PC-9 (cell line): ENCODE results near the gene FAM114A2. TPM values are rescaled to one million over a fixed set of nuclear protein-coding genes. Genes with fewer than 3 reads are reported as not detected.

Source experiments
- BruUV-seq: library from RNA; stranded (reverse); fragments of 400-500 nt; replicated peaks from 2 replicates; lab custom pipeline; 2021; lab: Mats Ljungman, UMichigan
- CTCF ChIA-PET: fragments of 300-600 bp; sonication (Branson Sonifier 250); formaldehyde crosslinking; loops from one replicate; lab custom pipeline; 2022; ENCODE audit warnings: antibody characterized with exemption; lab: Charles Lee
- POLR2A ChIA-PET: fragments of 300-600 bp; sonication (Branson Sonifier 250); formaldehyde crosslinking; loops from one replicate; lab custom pipeline; 2022; ENCODE audit warnings: antibody characterized with exemption; ENCODE audit not compliant: unreplicated experiment; lab: Charles Lee
- DNase-seq, 2 experiments: peaks; one replicate each; pipeline versions ENCODE4 v3.0.0 to v3.0.0-alpha.2; 2015 to 2022; ENCODE audit warnings: mixed read lengths in 1 of 2
- H2AFZ ChIP-seq: fragments of 200-600 bp; sonication (generic); 2 replicates; pipeline ENCODE4 v1.8.1; 2017; ENCODE audit warnings: antibody characterized with exemption
- H3F3A ChIP-seq: fragments of 200-600 bp; sonication (generic); 2 replicates; pipeline ENCODE4 v1.8.1; 2017; ENCODE audit warnings: antibody characterized with exemption, mild to moderate bottlenecking, low read depth; ENCODE audit not compliant: insufficient read depth
- H3K27ac ChIP-seq: fragments of 200-600 bp; sonication (generic); 2 replicates; pipeline ENCODE4 v1.6.1; 2016; ENCODE audit warnings: mixed run types
- H3K27me3 ChIP-seq: fragments of 200-600 bp; sonication (generic); 2 replicates; pipeline ENCODE4 v1.6.1; 2016; ENCODE audit warnings: low read depth, mixed run types; ENCODE audit not compliant: insufficient read depth
- H3K36me3 ChIP-seq: fragments of 200-600 bp; sonication (generic); 2 replicates; pipeline ENCODE4 v1.6.1; 2016; ENCODE audit warnings: low read depth, mixed run types
- H3K4me1 ChIP-seq: fragments of 200-600 bp; sonication (generic); replicated peaks from 2 replicates; pipeline ENCODE4 v1.6.1; 2016; ENCODE audit warnings: mixed run types; ENCODE audit not compliant: insufficient read depth
- H3K4me2 ChIP-seq: fragments of 200-600 bp; sonication (generic); 2 replicates; pipeline ENCODE4 v1.6.1; 2017; ENCODE audit warnings: mixed run types
- H3K4me3 ChIP-seq: fragments of 200-600 bp; sonication (generic); 2 replicates; pipeline ENCODE4 v1.6.1; 2016; ENCODE audit warnings: mixed run types
- H3K79me2 ChIP-seq: fragments of 200-600 bp; sonication (generic); 2 replicates; pipeline ENCODE4 v1.6.1; 2017; ENCODE audit warnings: low read depth, mixed run types
- H3K9me2 ChIP-seq: fragments of 200-600 bp; sonication (generic); 2 replicates; pipeline ENCODE4 v1.8.1; 2017; ENCODE audit warnings: mild to moderate bottlenecking; ENCODE audit not compliant: insufficient read depth
- H3K9me3 ChIP-seq: fragments of 200-600 bp; sonication (generic); 2 replicates; pipeline ENCODE4 v1.8.1; 2016; ENCODE audit warnings: low read depth; ENCODE audit not compliant: insufficient read depth
- H4K20me1 ChIP-seq: fragments of 200-600 bp; sonication (generic); 2 replicates; pipeline ENCODE4 v1.8.1; 2017; ENCODE audit not compliant: insufficient read depth
- CTCF ChIP-seq: fragments of 200-600 bp; sonication (generic); conservative IDR thresholded peaks from 2 replicates; pipeline ENCODE4 v1.6.1; 2017; ENCODE audit warnings: mixed run types, antibody characterized with exemption, mild to moderate bottlenecking, moderate library complexity
- EZH2 ChIP-seq: fragments of 200-600 bp; sonication (generic); IDR thresholded peaks from 2 replicates; pipeline ENCODE4 v1.8.0; 2017; ENCODE audit warnings: antibody characterized with exemption, low read depth
- intact Hi-C: fragments of 100-400 bp; cut with micrococcal nuclease; formaldehyde crosslinking; loops from one replicate; pipeline ENCODE4 v1.10.0; 2022; ENCODE audit not compliant: unreplicated experiment
- total RNA-seq: library from RNA; stranded (reverse); gene quantifications from 2 replicates; pipeline ENCODE4 v1.2.3, GENCODE V29; 2021

FAM114A2 gene
- total RNA-seq, 1 experiment from 2014 or later = 18.9 TPM

- no peaks in the 10 kb centered on the region for H3K9me3 ChIP-seq
- peak overlapping the region; percentile 42 for H3K4me2 ChIP-seq
- intact Hi-C loops = loop anchor here (5.0 kb wide), 1 partner anchor 369 kb away; the partner anchor contains the start of gene SAP30L
- BruUV-seq = no TSS peak
- TF ChIP-seq CTCF = no peak
- no peak for TF ChIP-seq EZH2
- no peaks in the 10 kb centered on the region for H3K79me2 ChIP-seq
- H3K36me3 ChIP-seq = no peaks in the 10 kb centered on the region
- no peaks in the 10 kb centered on the region for H3K27me3 ChIP-seq
- H3F3A ChIP-seq = peaks cover 23% of the 10 kb centered on the region; the same call in 1 of the 2 replicates
- H3K4me1 ChIP-seq = peaks cover 47% of the 10 kb centered on the region
- no peaks in the 10 kb centered on the region for H4K20me1 ChIP-seq
- CTCF ChIA-PET = interaction anchor here (0.6 kb wide), 1 partner anchor 40 kb away, joined by 3 read pairs; no protein-coding TSS in a partner anchor
- H3K9me2 ChIP-seq = no peaks in the 10 kb centered on the region
- no peak overlapping the region for H2AFZ ChIP-seq
- no peak overlapping the region for H3K4me3 ChIP-seq
- H3K27ac ChIP-seq = peak overlapping the region; percentile 58
- DNase-seq = peak in 1 of 2 experiments; percentile 40
- POLR2A ChIA-PET = no interaction called here
These were observed 39.6 kb upstream of the FAM114A2 start for GRCh38 chr5:154078272-154078671.

- no TSS peak for BruUV-seq
- Histone ChIP-seq H3F3A (peaks cover 23% of the 10 kb centered on the region; the same call in 1 of the 2 replicates), H2AFZ (no peak overlapping the region), H4K20me1 (no peaks in the 10 kb centered on the region), H3K36me3 (no peaks in the 10 kb centered on the region), H3K9me3 (no peaks in the 10 kb centered on the region), H3K9me2 (no peaks in the 10 kb centered on the region), H3K27me3 (no peaks in the 10 kb centered on the region), H3K79me2 (no peaks in the 10 kb centered on the region), H3K4me3 (no peak overlapping the region), H3K27ac (peak overlapping the region; percentile 58), H3K4me2 (peak overlapping the region; percentile 42), H3K4me1 (peaks cover 47% of the 10 kb centered on the region)
- DNase-seq = peak in 1 of 2 experiments; percentile 94
- ChIA-PET POLR2A (no interaction called here), CTCF (no interaction called here)
- intact Hi-C loops = loop anchor here (5.0 kb wide), 1 partner anchor 370 kb away; the partner anchor contains the start of gene SAP30L
- TF ChIP-seq EZH2 (no peak), CTCF (no peak)
These were observed 39.0 kb upstream of the FAM114A2 start for GRCh38 chr5:154077696-154078095.

GRCh38 chr5:154076240-154076922 lies 37.7 kb upstream of the FAM114A2 start:
- Histone ChIP-seq H3F3A (peaks cover 23% of the 10 kb centered on the region; the same call in 1 of the 2 replicates), H3K9me3 (no peaks in the 10 kb centered on the region), H3K36me3 (no peaks in the 10 kb centered on the region), H3K27me3 (no peaks in the 10 kb centered on the region), H3K4me1 (peaks cover 47% of the 10 kb centered on the region), H3K4me2 (no peak overlapping the region), H3K79me2 (no peaks in the 10 kb centered on the region), H3K9me2 (no peaks in the 10 kb centered on the region), H3K27ac (no peak overlapping the region), H4K20me1 (no peaks in the 10 kb centered on the region), H2AFZ (no peak overlapping the region), H3K4me3 (no peak overlapping the region)
- ChIA-PET CTCF (no interaction called here), POLR2A (interaction anchor here (0.7 kb wide), 1 partner anchor 135 kb away, joined by 4 read pairs; no protein-coding TSS in a partner anchor)
- intact Hi-C loops = loop anchor here (5.0 kb wide), 1 partner anchor 371 kb away; the partner anchor contains the start of gene SAP30L
- no TSS peak for BruUV-seq
- TF ChIP-seq CTCF = no peak
- TF ChIP-seq EZH2 = no peak
- DNase-seq = no peak
